NB4 (cell line): ENCODE results near the gene AFF3.

ENCODE experiments used
- MYC ChIP-seq: IDR thresholded peaks from 2 replicates; pipeline ENCODE4 v1.6.1; 2011; ENCODE audit warnings: low read depth, low read length
- POLR2A ChIP-seq: IDR thresholded peaks from 2 replicates; pipeline ENCODE4 v1.6.1; 2011; ENCODE audit warnings: mild to moderate bottlenecking; ENCODE audit not compliant: insufficient read length; ENCODE audit errors: extremely low read depth
- TF ChIP-seq, protein P1 (sequence below): IDR thresholded peaks from one replicate; pipeline ENCODE4 v1.5.1; 2012; ENCODE audit warnings: low read depth, low read length

DNA sequence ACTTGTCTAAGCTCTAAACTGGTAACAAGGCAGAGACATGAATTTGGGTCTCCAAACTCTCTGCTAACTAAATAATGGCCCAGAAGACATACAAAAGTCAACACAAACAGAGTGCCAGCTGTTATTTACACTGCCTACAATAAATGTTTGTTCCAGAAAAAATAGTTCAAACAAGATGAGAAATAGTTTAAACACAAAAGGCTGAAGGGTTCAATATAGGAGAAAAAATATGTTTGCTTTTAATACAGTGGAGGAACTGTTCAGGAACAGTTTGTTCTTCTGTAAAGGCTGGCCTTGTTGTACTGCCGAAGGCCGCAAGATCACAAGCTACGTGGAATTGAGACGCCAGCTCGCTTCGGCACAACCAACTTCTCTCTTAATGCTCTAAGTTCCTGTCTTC, 74.6 kb downstream of the AFF3 start:
- TF ChIP-seq, protein P1, sequence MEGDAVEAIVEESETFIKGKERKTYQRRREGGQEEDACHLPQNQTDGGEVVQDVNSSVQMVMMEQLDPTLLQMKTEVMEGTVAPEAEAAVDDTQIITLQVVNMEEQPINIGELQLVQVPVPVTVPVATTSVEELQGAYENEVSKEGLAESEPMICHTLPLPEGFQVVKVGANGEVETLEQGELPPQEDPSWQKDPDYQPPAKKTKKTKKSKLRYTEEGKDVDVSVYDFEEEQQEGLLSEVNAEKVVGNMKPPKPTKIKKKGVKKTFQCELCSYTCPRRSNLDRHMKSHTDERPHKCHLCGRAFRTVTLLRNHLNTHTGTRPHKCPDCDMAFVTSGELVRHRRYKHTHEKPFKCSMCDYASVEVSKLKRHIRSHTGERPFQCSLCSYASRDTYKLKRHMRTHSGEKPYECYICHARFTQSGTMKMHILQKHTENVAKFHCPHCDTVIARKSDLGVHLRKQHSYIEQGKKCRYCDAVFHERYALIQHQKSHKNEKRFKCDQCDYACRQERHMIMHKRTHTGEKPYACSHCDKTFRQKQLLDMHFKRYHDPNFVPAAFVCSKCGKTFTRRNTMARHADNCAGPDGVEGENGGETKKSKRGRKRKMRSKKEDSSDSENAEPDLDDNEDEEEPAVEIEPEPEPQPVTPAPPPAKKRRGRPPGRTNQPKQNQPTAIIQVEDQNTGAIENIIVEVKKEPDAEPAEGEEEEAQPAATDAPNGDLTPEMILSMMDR: no peak
- TF ChIP-seq POLR2A: no peak
- TF ChIP-seq MYC: no peak
